ENCODE measurements around the gene PID1.

The PID1 gene

GRCh38 chr2:229270551-229271410 is at the start of gene PID1:
PID1 (minus strand) TSS chr2:229271287; CDS start chr2:229271043, 244 bp downstream.
- no peak for DNase-seq

GRCh38 chr2:229319558-229319957 is 48.5 kb upstream of the PID1 start:
- no peak for DNase-seq

GRCh38 chr2:229314117-229314516 is 43.0 kb upstream of the PID1 start:
- DNase-seq: no peak

- DNase-seq: no peak
Observed at GRCh38 chr2:229313591-229313990, 42.5 kb upstream of the PID1 start.

GRCh38 chr2:229301237-229301636 is 30.1 kb upstream of the PID1 start:
- no peak for DNase-seq

- no peak for DNase-seq
Observed at GRCh38 chr2:229300790-229301189, 29.7 kb upstream of the PID1 start.

GRCh38 chr2:229300371-229300770 is 29.3 kb upstream of the PID1 start:
- DNase-seq: no peak

- no peak for DNase-seq
Observed at GRCh38 chr2:229297247-229297646, 26.2 kb upstream of the PID1 start.

- DNase-seq: no peak
Observed at GRCh38 chr2:229296536-229296935, 25.4 kb upstream of the PID1 start.

GRCh38 chr2:229296016-229296415 is 24.9 kb upstream of the PID1 start:
- DNase-seq: no peak

- DNase-seq: no peak
Observed at GRCh38 chr2:229287823-229288222, 16.7 kb upstream of the PID1 start.

- no peak for DNase-seq
Observed at GRCh38 chr2:229282758-229283546, 11.9 kb upstream of the PID1 start.

- DNase-seq: no peak
Observed at GRCh38 chr2:229279516-229279915, 8.4 kb upstream of the PID1 start.

- DNase-seq: no peak
Observed at GRCh38 chr2:229275506-229275905, 4.4 kb upstream of the PID1 start.

GRCh38 chr2:229273723-229274338 is 2.7 kb upstream of the PID1 start:
- no peak for DNase-seq

GRCh38 chr2:229273006-229273722 is 2.1 kb upstream of the PID1 start:
- no peak for DNase-seq

- DNase-seq: no peak
Observed at GRCh38 chr2:229269941-229270340, 1.1 kb downstream of the PID1 start.

- DNase-seq: no peak
Observed at GRCh38 chr2:229269146-229269545, 1.9 kb downstream of the PID1 start.

GRCh38 chr2:229268626-229269025 is 2.5 kb downstream of the PID1 start:
- no peak for DNase-seq

GRCh38 chr2:229267080-229267479 is 4.0 kb downstream of the PID1 start:
- DNase-seq: no peak

- DNase-seq: no peak
Observed at GRCh38 chr2:229265727-229266126, 5.4 kb downstream of the PID1 start.

GRCh38 chr2:229261599-229261998 is 9.5 kb downstream of the PID1 start:
- no peak for DNase-seq

GRCh38 chr2:229261076-229261475 is 10.0 kb downstream of the PID1 start:
- DNase-seq: no peak
